Lung (tissue), 12 donors: ENCODE measurements around the gene EDC4. TPM values are rescaled to one million over a fixed set of nuclear protein-coding genes. Genes with fewer than 3 reads are reported as not detected.

Experiments used
- ATAC-seq: fragments of 200-7000 bp; cut with Tn5 transposase; one replicate; pipeline ENCODE4 v1.9.1; 2020; ENCODE audit warnings: moderate number of reproducible peaks; ENCODE audit not compliant: insufficient read depth, low FRiP score
- DNase-seq, 3 donors: peaks; one replicate each; pipeline ENCODE4 v3.0.0-alpha.2; 2013 to 2017
- H3K27ac ChIP-seq, 2 donors: one replicate each; pipeline ENCODE4 v1.5.1; 2013; ENCODE audit warnings: mild to moderate bottlenecking in 2 of 2, moderate library complexity in 2 of 2, control low read depth in 1 of 2, inconsistent platforms in 1 of 2, low read depth in 1 of 2, low read length in 1 of 2
- H3K27me3 ChIP-seq, 3 donors: one replicate each; pipeline ENCODE4 v1.5.1; 2013; ENCODE audit warnings: low read length in 2 of 3; ENCODE audit not compliant: control insufficient read depth in 3 of 3, insufficient read depth in 3 of 3
- H3K36me3 ChIP-seq, 4 donors: one replicate each; pipeline ENCODE4 v1.5.1; 2013; ENCODE audit warnings: low read length in 4 of 4, mild to moderate bottlenecking in 1 of 4, moderate library complexity in 1 of 4; ENCODE audit not compliant: control insufficient read depth in 4 of 4, insufficient read depth in 4 of 4
- H3K4me1 ChIP-seq, 5 donors: one replicate each; pipeline ENCODE4 v1.5.1; 2013; ENCODE audit warnings: low read length in 5 of 5, mild to moderate bottlenecking in 2 of 5, moderate library complexity in 1 of 5; ENCODE audit not compliant: control insufficient read depth in 5 of 5, insufficient read depth in 5 of 5
- H3K4me3 ChIP-seq: one replicate; pipeline ENCODE4 v1.5.1; 2013; ENCODE audit warnings: mild to moderate bottlenecking, control low read depth, moderate library complexity
- H3K9ac ChIP-seq, 2 donors: one replicate each; pipeline ENCODE4 v1.5.1; 2013; ENCODE audit warnings: low read length in 2 of 2, control low read depth in 1 of 2; ENCODE audit not compliant: insufficient read depth in 1 of 2
- H3K9me3 ChIP-seq, 4 donors: one replicate each; pipeline ENCODE4 v1.5.1; 2013; ENCODE audit warnings: low read length in 3 of 4, mild to moderate bottlenecking in 1 of 4, moderate library complexity in 1 of 4; ENCODE audit not compliant: control insufficient read depth in 4 of 4, insufficient read depth in 3 of 4
- CTCF ChIP-seq: IDR thresholded peaks from 2 replicates; pipeline ENCODE4 v1.5.1; 2012; ENCODE audit warnings: mild to moderate bottlenecking; ENCODE audit errors: control extremely low read depth, extremely low read depth
- WGBS, 2 donors: extraction: QIAGEN DNeasy Blood & Tissue Kit; methylation state at CpG; one replicate each; pipeline ENCODE4 v1.1.7; 2013; 5-methylcytosine and 5-hydroxymethylcytosine counted together
- polyA plus RNA-seq, 2 donors: library from polyadenylated mRNA; stranded (reverse); fragments of 200-250 nt; gene quantifications; one replicate each; pipeline ENCODE4 v1.2.1, GENCODE V29; 2013
- total RNA-seq, 2 donors: library from RNA; depleted of rRNA in 1 of 2; stranded (reverse); fragments of >200 nt in 1 of 2; gene quantifications; one replicate each; pipeline ENCODE4 v1.2.1, GENCODE V29; 2014 to 2021
- donor health status: control.
- donor health status: control.
- donor health status: Bipolar disorder and iron deficiency.
- donor health status: healthy.
- donor health status: DM: yes; HTN: yes; CAD: no.

EDC4 gene
- total and polyA plus RNA-seq, 4 donors: 33.5 to 60.5 (median 39.5) TPM

DNA sequence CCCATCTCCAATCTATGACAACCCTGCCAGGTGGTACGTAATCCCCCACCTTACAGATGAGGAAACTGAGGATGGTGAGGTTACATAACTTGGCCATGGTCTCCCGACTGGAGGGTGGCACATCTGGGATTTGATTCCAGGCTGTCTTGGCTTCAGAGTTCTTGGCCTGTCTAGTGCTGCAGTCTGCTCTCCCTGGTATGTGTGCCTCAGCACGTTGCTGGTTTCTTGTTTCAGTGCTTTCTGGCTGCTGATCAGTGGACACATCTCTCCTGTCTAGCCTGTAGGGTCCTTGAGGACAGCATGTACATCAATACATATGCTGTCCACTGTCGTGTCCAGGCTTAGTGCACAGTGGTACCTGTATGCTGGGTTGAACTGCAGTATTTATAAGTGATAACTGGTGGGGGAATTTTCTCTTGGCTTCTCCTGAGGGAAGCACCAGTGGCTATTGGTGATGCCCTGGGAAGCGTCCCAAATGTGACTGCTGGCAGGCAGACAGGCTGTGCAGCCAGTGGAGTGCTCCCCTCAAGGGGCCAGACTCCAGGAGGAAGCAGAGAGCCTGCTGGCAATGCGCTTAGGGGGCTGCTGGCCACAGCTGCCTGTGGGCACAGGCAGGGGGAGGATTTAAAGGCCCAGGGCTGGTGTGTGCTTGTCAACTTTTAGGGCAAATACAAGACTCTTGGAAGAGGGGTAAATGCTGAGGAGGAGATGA, 44.4 kb downstream of the EDC4 start:
- Histone ChIP-seq H3K9ac (no peak overlapping the region), H3K9me3 (no peaks in the 10 kb centered on the region), H3K27me3 (no peaks in the 10 kb centered on the region), H3K4me1 (peaks cover 0 to 14% (median 3%) of the 10 kb centered on the region in 5 donors), H3K4me3 (no peak overlapping the region), H3K36me3 (peaks cover 0 to 26% (median 21%) of the 10 kb centered on the region in 4 donors), H3K27ac (peak overlapping the region; percentile 40 to 92)
- WGBS, 2 donors: 63 to 73% methylated on average over 6 of the region's 6 CpGs
- TF ChIP-seq CTCF: no peak
- DNase-seq (no peak), ATAC-seq (no peak)

- peak overlapping the region; percentile 40 to 92 for H3K27ac ChIP-seq
- peak; percentile 35 for ATAC-seq
- WGBS, 2 donors: 65 to 86% methylated on average over 4 of the region's 4 CpGs
- no peaks in the 10 kb centered on the region for H3K9me3 ChIP-seq
- H3K36me3 ChIP-seq: peaks cover 0 to 28% (median 21%) of the 10 kb centered on the region in 4 donors
- peaks cover 0 to 15% (median 3%) of the 10 kb centered on the region in 5 donors for H3K4me1 ChIP-seq
- H3K9ac ChIP-seq: no peak overlapping the region
- no peaks in the 10 kb centered on the region for H3K27me3 ChIP-seq
- DNase-seq: no peak
- no peak for TF ChIP-seq CTCF
- no peak overlapping the region for H3K4me3 ChIP-seq
Observed at GRCh38 chr16:67917852-67918236, 45.0 kb downstream of the EDC4 start.

DNA sequence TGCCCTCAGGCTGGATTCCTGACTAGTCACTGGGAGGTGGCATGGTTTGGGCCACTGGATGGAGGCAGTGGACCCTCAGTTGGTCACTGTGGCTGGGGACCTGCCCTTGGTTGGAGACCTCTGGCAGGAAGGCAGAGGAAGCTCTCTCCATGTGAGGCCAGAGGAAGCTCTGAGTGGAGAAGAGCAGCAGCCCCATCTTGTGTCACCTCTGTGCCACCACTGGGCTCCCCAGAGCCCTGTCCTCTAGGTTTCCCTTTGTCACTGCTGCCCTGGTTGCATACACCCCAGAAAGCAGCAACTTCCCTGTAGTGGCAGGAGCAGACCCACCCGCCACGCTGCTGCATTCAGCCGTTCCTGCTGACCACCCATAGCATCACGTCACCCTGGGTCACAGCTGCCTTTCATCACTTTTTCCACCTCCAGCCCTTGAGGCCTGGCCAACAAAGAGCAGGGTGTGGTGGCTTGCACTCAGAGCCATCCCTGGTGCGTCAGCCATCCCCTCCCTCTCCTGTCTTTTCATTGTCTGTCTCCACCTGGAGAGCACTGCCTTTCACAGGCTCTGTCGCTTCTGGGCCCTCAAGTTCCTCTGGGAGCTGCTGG, 46.9 kb downstream of the EDC4 start:
- no peak for DNase-seq
- H3K4me1 ChIP-seq: peaks cover 0 to 16% (median 3%) of the 10 kb centered on the region in 5 donors
- no peak for TF ChIP-seq CTCF
- peak overlapping the region in 1 of 2 donors; percentile 21 for H3K27ac ChIP-seq
- H3K36me3 ChIP-seq: peaks cover 0 to 29% (median 19%) of the 10 kb centered on the region in 4 donors
- ATAC-seq: no peak
- H3K27me3 ChIP-seq: no peaks in the 10 kb centered on the region
- H3K4me3 ChIP-seq: no peak overlapping the region
- H3K9ac ChIP-seq: no peak overlapping the region
- 81 to 86% methylated on average over 6 of the region's 6 CpGs for WGBS, 2 donors
- no peaks in the 10 kb centered on the region for H3K9me3 ChIP-seq
